Erythroblast (primary cell): ENCODE results near the gene PAQR5.

Experiments
- DNase-seq, 2 experiments: peaks; one replicate each; lab custom pipeline; 2025; lab: John Stamatoyannopoulos, UW
- GATA1 ChIP-seq: IDR thresholded peaks from 2 replicates; pipeline ENCODE4 v1.6.1; 2011; ENCODE audit warnings: low read depth, mild to moderate bottlenecking, control low read depth, low read length, moderate library complexity
- POLR2A ChIP-seq: IDR thresholded peaks from 2 replicates; pipeline ENCODE4 v1.6.1; 2011; ENCODE audit warnings: mild to moderate bottlenecking, low read length

Gene PAQR5

GRCh38 chr15:69340243-69340900 is 41.7 kb downstream of the PAQR5 start:
- no peak for TF ChIP-seq GATA1
- TF ChIP-seq POLR2A = no peak
- no peak for DNase-seq

GRCh38 chr15:69341356-69341755 is 42.6 kb downstream of the PAQR5 start:
- TF ChIP-seq GATA1 = no peak
- TF ChIP-seq POLR2A = no peak
- no peak for DNase-seq

- no peak for DNase-seq
- TF ChIP-seq GATA1 = no peak
- TF ChIP-seq POLR2A = no peak
Observed at GRCh38 chr15:69342460-69343076, 43.9 kb downstream of the PAQR5 start.

DNA sequence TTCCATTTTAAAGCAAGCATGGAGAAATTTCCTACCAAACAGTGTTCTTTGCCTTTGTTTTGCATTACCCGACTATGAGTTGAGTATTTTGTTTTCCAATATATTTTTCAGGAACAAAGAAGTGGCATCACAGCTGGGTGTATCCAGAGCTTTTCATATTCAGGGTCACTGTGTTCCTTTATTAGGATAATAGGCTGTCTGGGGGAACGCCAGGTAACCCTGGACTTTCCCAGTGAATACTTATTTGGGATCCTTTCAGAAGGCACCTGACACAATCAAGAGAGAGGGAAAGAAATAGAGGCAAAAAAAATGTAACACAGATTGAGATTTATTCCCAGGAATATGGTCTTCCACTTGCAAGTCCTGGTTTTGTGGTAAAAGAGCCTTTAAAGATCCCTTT is 44.4 kb downstream of the PAQR5 start:
- TF ChIP-seq POLR2A = no peak
- TF ChIP-seq GATA1 = no peak

GRCh38 chr15:69344238-69344637 is 45.5 kb downstream of the PAQR5 start:
- TF ChIP-seq GATA1 (no peak), POLR2A (no peak)
- DNase-seq = no peak

More for the DNA sequence above, 44.4 kb downstream of the PAQR5 start:
- no peak for DNase-seq

DNA sequence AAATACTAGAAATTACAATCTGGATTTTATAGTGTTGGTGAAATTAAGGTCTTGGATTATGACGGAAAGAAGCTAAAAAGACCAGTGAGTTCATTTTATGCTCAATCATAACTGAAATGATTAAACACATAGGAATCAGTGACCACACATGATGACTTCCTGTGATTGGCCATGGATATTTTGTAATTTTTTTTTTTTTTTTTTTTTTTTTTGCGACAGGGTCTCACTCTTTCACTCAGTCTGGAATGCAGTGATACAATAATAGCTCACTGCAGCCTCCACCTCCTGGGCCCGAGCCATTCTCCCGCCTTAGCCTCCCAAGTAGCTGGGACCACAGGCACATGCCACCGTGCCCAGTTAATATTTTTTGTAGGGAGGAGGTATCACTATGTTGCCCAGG is 47.4 kb downstream of the PAQR5 start:
- TF ChIP-seq GATA1 = no peak
- no peak for TF ChIP-seq POLR2A
- no peak for DNase-seq

- peak; percentile 43 to 46 for DNase-seq
- TF ChIP-seq POLR2A (no peak), GATA1 (no peak)
Observed at GRCh38 chr15:69351333-69351732, 52.6 kb downstream of the PAQR5 start.

DNA sequence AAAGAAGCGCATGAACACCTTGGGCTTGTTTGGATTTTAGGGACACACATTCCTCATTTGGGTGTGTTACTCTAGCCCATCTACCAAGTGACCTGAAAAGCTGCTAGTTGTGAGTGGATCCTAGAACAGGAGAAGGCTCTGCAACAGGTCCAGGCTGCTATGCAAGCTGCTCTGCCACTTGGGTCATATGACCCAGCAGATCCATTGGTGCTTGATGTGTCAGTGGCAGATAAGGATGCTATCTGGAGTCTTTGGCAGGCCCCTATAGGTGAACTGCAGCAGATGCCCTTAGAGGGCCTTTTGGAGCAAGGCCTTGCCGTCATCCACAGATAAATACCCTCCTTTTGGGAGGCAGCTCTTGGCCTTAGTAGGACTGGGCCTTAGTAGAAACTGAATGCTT is 53.2 kb downstream of the PAQR5 start:
- TF ChIP-seq GATA1 = no peak
- TF ChIP-seq POLR2A = no peak

GRCh38 chr15:69357773-69358771 is 59.4 kb downstream of the PAQR5 start:
- TF ChIP-seq GATA1 (no peak), POLR2A (no peak)
- DNase-seq = no peak

More for the DNA sequence above, 53.2 kb downstream of the PAQR5 start:
- peak; percentile 73 to 91 for DNase-seq

DNA sequence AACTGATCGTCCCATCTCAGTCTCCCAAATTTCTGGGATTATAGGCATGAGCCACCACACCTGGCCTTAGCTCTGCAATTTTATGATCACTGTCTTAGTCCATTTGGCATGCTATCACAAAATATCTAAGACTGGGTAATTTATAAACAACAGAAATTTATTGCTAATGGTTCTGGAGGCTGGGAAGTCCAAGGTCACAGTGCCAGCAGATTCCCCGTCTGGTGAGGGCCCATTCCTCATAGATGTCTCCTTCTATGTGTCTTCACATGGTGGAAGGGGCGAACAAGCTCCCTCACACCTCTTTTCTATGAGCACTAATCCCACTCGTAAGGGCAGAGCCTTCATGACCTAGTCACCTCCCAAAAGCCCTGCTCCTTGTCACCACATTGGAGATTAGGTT is 60.1 kb downstream of the PAQR5 start:
- TF ChIP-seq GATA1 (no peak), POLR2A (no peak)
- no peak for DNase-seq

GRCh38 chr15:69359722-69360121 is 61.0 kb downstream of the PAQR5 start:
- TF ChIP-seq POLR2A (no peak), GATA1 (no peak)
- peak in 1 of 2 experiments; percentile 30 for DNase-seq

- TF ChIP-seq POLR2A = no peak
- TF ChIP-seq GATA1 = no peak
- DNase-seq = peak in 1 of 2 experiments; percentile 34
Observed at GRCh38 chr15:69360642-69361041, 61.9 kb downstream of the PAQR5 start.

- DNase-seq = no peak
- no peak for TF ChIP-seq GATA1
- TF ChIP-seq POLR2A = no peak
Observed at GRCh38 chr15:69367236-69367635, 68.5 kb downstream of the PAQR5 start.
